HG02885 (cell line): Measurements from ENCODE around the gene SRGAP1.
"Not testable (repeated sequence)": the region's sequence is repeated elsewhere in the genome, so short reads cannot be mapped to it uniquely, and the experiment has no call there.

ENCODE experiments used
- ATAC-seq: cut with Tn5 transposase; IDR thresholded peaks from one replicate; pipeline ENCODE4 v1.9.1; 2021; ENCODE audit warnings: mild to moderate bottlenecking; ENCODE audit not compliant: unreplicated experiment, poor library complexity

Gene SRGAP1

DNA sequence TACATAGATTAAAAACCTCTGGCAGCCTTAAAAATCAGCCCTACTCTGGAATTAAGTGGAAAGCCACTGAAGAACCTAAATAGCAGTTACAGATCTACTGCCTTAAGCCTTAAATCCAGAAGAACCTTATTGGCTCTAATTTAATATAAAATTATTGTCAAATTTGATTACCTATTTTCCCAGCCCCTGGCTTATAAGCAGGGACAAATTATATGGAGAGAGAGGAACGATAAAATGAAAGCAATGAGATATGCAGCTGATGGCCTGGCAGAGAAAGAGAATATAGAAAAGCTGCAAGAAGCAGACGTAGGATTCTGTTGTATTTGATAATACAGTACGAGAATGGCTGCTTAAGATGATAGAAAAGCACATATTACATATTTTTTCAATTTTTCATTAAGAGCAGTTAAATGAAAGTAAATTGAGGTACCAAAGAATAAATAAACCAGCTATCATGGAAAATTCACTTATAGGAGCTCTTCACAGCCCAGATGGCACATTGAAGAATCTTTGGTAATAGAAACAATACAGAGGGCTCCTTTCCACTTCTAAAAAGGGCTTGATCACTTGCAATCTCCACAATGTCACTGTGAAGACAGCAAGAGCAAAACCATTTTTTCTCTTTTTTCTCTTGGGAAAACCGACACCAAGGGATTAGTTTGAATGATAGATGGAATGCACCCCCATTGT lies 248.2 kb downstream of the SRGAP1 start:
- no peak for ATAC-seq

DNA sequence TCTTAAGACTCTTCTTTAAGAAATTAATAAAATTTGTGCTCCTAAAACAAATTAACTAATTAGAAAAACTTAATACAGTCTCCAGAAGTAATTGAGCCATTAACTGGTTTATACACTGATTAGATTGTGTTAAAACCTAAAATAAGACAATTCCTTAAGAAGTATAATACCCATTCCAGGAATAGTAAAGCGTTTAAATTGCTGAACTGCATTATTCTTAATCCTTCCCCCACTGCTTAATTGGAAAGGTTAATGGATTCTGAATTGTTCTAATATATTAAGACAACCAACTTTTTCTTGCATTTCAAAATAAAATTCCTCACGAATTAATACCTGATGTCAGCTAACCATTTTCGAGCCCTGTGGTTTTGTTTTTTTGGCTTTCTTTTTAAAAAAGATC lies 249.2 kb downstream of the SRGAP1 start:
- ATAC-seq: no peak

DNA sequence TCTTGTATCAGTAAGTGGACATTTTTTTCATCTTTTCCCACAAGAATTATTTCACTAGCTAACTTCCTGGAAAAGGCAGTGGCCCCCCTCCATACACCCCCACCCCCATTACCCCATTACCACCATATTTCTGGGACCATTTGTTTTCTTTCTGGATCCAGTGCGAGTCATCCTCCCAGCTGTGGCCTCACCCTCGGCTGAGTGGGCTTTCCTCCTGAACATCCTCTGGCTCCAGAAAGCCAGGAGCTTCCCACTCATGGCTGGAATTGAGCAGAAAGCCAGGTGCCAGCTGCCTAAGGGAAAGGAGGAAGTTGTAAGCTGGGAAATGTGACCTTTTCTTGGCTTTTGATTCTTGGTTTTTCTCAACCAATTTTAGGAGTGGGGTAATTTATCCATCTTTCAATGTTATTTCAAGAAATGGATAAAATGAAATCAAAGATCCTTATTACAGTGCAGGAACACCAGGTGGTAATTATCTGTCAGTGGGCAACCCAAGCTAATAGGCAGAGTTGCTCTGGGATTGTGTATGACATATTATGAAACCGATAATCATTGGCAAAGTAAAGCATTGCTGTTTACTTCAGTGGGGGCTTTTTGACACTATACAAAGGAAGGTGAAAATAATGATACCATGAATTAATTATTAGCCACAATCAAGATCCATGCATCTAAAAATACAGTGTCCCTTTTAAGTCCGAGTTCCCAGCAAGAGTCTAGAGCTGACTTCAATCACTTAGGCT lies 253.0 kb downstream of the SRGAP1 start:
- no peak for ATAC-seq

DNA sequence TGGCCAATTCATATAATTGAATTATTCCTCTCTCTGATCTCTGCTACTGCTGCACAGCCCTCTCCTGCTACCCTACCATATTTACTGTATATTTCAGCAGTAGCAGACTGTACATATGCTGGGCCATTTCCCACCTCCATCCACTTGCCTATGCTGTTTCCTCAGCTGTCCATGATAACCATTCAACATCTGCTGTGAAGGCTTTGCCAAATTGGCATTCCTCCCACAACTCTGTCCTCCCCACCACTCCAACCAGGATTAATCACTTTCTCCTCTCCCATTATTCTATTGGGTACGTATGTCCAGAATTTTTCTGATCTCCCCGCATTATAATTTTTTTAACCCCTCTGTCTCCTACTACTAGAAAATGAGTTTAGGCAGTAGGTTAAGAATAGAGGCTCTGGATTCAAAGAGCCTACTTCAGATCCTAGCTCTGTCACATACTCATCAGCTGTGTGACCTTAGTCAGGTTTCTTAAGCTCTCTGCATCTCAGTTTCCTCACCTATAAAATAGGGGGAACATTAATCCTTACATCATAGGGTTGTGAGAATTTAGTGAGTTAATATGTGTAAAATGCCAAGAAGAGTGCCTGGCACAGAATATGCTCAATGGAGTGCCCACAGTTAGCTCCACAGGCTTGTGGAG lies 254.3 kb downstream of the SRGAP1 start:
- ATAC-seq: no peak

DNA sequence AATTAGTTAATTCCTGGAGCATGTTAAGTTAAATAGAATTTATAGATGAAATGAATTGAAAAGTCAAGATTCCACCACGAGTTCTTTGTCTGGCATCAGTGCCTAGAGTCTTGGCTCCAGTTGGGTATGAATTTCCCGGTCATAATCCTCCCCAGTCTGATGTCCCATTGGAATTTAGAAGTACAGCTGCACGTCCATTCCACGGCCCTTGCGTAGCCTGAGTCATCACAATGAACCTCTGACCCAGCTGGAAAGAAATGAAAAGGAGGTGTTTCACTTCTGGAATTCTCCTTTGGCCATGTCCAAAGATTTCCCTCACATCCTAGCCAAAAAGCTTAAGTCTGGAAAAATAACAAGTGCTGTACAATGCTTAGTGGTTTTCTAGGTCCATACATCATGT lies 254.9 kb downstream of the SRGAP1 start:
- ATAC-seq: no peak

DNA sequence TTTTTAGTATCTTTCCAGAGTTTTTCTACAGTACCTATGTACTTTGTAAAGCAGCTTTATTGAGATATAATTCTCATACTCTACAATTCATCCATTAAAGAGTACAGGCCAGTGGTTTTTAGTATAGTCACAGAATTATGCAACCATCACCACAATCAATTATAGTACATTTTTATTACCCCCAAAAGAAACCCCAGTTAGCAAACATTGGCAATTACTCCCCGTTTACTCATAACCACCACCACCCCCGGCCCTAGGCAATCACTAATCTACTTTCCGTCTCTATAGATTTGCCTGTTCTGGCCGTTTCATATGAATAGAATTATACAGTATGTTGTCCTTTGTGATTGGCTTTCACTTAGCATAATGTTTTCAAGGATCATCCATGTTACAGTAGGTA lies 257.8 kb downstream of the SRGAP1 start:
- no peak for ATAC-seq

DNA sequence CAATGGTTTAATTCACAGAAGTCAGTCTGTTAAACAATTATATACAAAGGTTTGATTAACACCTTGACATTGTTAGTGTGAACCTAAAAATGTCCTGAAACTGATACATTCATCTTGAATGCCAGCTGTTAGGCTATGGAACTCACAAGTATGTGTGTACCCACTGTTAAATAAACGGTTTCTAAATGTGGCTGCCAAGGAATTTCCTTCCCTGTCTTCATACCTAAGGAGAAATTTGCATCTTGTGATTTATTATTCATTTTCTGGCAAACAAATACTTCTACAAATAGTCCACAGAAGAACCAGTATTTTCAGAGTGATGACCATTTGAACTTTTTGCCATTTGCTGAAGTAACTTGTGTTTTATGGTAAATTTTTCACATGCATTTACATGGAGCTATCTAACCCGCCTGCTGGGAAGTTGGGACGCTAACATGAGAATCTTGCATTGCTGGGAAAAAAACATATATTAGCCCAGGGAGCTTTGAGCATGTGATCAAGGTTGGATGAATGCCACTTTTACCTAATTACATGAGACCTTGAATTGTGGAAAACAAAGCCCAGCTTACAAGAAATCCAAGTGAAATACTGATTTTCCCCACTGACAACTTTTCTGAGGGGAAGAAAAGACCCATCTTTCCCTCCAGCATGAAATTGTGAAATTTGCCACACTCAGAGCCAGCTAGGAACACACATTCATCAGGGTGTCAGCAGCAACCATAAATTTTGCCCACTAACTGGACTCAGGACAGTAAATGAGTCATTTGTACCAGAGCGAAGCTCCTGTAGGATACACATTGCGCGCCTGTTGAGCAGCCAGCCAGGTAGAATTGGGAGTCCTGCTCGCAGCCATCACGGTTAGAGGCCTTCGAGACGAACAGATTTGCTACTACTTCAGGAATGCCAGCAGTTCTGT lies 259.6 kb downstream of the SRGAP1 start:
- no peak for ATAC-seq

DNA sequence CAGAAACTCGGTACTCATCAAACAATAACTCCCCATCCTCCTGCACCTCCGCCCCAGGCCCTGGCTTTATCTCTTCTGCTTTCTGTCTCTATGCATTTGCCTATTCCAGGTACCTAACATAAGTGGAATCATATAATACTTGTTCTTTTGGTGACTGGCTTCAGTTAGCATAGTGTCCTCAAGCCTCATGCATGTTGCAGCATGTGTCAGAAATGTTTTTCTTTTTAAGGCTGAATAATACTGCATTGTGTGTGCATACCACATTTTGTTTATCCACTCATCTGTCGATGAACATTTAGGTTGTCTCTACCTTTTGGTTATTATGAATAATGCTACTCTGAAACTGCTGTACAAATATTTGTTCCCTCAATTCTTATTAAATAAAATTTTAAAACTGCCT lies 260.5 kb downstream of the SRGAP1 start:
- ATAC-seq: no peak

DNA sequence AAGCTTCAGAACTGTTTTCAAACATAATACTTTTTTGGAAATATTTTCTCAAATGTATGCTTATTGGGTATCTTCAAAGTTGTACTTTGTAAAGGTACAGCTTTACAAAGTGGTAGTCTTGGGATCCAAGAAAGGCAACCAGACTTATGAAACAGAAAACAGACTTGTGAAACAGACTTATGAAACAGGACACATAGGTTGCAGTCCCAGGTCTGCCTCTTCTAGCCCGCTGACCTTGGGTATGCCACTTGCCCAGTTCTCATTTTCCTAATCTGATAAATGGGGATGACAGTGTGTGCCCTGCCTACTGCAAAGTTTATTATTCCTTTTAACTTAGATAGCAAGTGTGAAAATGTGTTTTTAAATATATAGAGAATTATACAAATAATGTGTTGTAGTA lies 263.3 kb downstream of the SRGAP1 start:
- no peak for ATAC-seq

DNA sequence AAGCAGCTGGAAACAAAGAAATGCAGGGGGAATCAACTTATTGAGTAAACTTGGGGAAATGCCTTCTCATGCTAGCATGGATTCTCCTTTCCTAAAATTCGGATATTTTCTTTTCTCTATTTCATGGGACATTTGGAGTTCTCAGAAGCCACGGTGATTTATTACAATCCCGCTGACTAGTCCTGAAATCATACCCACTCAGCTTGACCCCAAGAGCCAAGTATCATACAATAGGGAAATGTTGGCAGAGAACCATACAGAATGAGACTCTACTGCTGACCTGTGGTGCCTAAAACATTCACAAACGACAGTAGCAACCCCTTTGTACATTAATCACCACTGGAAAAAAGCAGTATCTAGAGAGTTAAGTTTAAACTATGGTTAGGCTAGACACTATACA lies 265.2 kb downstream of the SRGAP1 start:
- ATAC-seq: no peak

DNA sequence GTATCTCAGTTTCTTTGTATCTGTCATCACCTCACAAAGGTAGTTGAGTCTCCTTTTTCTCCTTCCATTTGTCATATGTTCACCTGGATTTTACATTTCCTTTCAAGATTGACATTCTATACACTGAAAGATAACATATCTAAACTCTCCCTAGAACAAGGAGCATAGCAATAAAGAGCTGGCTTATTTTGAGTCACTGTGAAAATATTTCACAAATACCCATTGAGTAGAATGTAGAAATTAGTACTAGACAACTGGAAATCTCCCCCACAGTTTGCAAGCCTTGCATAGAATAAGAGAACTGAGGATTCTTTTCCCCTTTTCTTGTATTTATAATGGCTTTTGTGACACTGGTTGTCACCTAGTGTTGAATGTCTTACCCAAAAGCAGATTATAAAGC lies 266.4 kb downstream of the SRGAP1 start:
- ATAC-seq: no peak

DNA sequence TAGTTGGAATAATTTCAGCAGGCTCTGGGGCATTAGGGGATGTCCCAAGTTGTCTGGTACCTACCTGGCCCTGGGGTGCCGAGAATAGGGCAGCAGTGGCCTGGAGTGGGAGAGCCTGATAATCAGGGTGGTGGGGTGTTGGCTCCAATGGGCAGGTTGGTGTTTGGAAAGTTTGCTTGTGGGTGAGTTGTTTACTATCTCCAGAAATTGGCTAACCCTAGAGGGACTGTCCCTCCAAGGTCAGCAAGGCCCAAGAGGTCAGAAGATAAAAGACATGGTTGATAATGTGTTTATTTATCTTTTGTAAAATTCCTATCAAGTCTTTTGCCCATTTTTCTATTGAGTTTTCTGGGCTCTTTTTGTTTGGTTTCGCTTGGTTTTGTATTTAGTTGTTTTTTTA lies 272.5 kb downstream of the SRGAP1 start:
- no peak for ATAC-seq

DNA sequence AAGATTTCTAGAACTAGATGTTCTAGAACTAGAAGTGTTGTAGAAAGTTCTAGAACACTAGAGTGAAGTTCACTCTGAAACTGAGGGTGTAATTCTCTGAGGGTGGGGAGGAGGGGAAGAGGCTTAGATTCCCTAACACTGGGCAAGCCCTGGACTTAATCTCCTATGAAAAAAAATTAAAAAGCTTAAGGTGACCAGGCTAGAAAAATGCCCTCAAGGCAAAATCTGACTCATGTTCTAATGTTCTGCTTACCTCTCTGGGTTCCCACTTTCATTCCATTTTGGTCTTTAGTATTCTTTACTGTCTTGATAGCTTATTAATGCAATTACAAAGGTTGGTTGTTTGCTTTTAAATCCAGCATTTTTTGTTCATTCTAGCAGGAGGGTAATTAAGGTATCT lies 276.1 kb downstream of the SRGAP1 start:
- ATAC-seq: no peak

DNA sequence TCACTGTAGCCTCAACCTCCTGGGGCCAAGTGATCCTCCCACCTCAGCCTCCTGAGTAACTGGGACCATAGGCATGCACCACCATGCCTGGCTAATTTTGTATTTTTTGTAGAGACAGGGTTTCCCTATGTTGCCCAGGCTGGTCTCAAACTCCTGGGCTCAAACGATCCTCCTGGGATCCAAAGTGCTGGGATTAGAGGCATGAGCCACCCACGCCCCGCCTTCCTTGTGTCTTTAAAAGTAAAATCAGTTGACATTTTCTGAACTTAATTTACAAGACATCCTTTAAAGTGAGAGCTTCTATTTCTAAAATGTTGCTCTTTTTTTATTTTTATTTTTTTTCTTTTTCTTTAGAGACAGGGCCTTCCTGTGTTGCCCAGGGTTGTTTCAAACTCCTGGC lies 276.6 kb downstream of the SRGAP1 start:
- ATAC-seq: not testable (repeated sequence)

DNA sequence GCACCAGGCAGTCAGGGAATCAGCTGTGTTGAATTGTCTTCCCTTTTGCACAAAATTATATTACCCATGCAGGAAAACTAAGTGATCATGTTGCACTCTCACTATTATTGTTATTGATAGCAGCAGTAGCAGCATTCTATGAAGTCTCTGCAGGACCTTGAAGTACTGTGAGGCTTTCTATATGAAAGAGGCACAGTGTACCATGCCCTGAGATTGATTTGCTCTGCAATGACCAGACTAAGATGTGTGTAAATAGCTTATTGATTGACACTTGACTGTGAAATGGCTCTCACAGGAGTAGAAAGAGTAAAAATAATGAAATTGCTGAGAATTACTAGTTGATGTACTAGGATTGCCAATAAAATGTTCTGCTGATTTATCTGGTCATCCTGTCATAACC lies 277.7 kb downstream of the SRGAP1 start:
- ATAC-seq: no peak

DNA sequence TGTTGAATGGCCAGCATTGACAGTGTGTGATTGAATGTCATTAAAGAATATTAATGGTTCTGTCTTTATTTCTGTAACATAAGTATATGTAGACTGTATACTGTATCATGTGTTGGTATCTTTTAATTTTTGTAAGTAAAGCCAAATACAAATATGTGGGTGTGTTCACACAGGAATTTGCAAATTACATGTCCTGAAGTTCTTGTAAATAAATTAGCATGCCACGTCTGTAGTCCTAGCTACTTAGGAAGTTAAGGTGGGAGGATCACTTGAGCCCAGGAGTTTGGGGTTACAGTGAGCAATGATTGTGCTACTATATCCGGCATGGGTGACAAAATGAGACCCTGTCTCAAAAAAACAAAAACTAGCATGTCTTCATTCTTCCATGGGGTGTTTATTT lies 278.5 kb downstream of the SRGAP1 start:
- no peak for ATAC-seq

DNA sequence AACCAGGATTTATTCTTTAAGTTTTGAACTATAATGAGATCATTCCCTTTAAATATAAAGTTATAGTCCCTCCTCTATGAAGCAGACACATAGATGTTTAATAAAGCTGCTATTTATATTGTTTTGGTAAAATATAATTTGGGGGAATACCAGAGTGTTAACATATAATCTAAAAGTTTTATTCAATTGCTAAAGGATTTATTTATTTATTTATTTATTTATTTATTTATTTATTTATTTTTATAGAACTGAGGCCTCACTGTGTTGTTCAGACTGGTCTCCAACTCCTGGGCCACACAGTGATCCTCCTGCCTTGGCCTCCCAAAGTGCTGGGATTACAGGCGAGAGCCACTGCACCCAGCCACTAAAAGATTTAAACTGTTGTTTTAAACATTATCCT lies 278.9 kb downstream of the SRGAP1 start:
- ATAC-seq: no peak

DNA sequence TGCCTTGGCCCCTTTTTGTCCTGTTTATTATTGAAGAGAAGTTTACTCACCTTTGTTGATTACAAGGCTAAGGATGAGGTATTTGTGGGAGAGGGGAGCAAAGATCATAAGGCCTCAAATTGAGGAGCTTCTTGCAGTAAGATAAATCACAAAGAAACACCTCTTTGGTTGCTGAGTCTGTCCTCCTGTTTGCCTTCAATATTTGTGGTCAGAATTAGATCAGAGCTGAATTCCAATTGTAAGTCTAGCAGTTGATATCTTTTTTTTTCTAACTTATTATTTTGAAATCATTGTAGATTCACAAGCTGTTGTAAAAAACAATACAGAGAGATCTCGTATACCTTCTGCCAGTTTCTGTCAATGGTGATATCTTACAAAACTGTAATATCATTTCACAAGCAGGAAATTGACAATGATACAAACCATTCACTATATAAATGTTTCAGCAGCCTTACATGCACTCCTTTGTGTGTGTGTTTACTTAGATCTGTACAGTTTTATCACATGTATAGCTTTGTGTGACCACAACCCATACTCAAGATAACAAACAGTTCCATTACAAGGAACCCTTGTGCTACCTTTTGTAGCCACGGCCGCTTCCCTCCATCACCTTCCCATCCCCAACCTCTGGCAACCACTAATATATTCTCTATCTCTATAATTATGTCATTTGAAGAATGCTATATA lies 280.2 kb downstream of the SRGAP1 start:
- no peak for ATAC-seq

DNA sequence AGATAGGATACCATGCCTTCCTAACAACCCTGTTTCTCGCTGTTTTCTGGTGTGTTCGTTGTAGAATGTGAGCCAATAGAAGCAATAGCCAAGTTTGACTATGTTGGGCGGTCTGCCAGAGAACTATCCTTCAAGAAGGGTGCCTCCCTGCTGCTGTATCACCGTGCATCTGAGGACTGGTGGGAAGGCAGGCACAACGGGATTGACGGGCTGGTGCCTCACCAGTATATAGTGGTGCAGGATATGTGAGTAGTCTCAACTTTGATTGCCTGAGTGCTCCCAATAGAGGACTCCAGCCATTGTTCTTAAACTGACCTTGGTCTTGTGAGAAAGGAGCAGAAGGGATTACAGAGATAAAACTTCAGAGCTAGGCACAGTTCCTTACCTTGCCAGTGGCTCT lies 281.4 kb downstream of the SRGAP1 start:
- no peak for ATAC-seq

DNA sequence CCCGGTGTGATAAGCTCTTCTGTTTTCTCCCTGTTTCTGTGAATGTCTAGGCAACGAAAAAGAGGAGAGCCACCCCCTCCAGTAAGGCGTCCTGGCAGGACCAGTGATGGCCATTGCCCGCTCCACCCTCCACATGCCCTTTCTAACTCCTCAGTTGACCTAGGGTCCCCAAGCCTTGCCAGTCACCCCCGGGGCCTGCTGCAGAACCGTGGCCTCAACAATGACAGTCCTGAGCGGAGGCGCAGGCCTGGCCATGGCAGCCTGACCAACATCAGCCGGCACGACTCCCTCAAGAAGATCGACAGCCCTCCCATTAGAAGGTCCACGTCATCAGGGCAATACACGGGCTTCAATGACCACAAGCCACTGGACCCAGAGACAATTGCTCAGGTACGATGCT lies 283.3 kb downstream of the SRGAP1 start:
- no peak for ATAC-seq
